ENCODE results near the gene DCLK3. TPM values are rescaled to one million over a fixed set of nuclear protein-coding genes. Genes with fewer than 3 reads are reported as not detected.

Gene DCLK3
- total RNA-seq, 1 experiment from 2014 or later, result not detected

- H3K27ac ChIP-seq, result no peak overlapping the region
- H3K27me3 ChIP-seq (replicated peaks), result no peaks in the 10 kb centered on the region
- DNase-seq (ENCODE audit: low read depth in 1 of 2, low spot score in 2 of 2), result no peak
- H3K4me3 ChIP-seq, result no peak overlapping the region
- H3K36me3 ChIP-seq, result no peaks in the 10 kb centered on the region
- no peaks in the 10 kb centered on the region for H3K9me3 ChIP-seq (replicated peaks)
- no peaks in the 10 kb centered on the region for H3K4me1 ChIP-seq (replicated peaks)
Measured at GRCh38 chr3:36662626-36663025, 101.7 kb downstream of the DCLK3 start.

Other genes with a start within 250 kb of the DCLK3 start
- gene TRANK1, start 180.5 kb upstream of the DCLK3 start, total RNA-seq (2014; rRNA removed; shearing (Covaris generic)), result 0.91 and 2.4 TPM in 2 replicates
- gene EPM2AIP1, start 228.6 kb upstream of the DCLK3 start, total RNA-seq (2014; rRNA removed; shearing (Covaris generic)), result 4.6 and 7.8 TPM in 2 replicates
- gene MLH1, start 229.0 kb upstream of the DCLK3 start, total RNA-seq (2014; rRNA removed; shearing (Covaris generic)), result 43.1 and 98.5 TPM in 2 replicates

Measured in SJSA1 (cell line).